Embryonic facial prominence (tissue), 1 donor: ENCODE results near the gene ZNF765.
"Not testable (repeated sequence)": the region's sequence is repeated elsewhere in the genome, so short reads cannot be mapped to it uniquely, and the experiment has no call there.

Experiments used
- DNase-seq: peaks from one replicate; pipeline ENCODE4 v3.0.0-alpha.2; 2016; ENCODE audit errors: extremely low spot score

The ZNF765 gene

DNA sequence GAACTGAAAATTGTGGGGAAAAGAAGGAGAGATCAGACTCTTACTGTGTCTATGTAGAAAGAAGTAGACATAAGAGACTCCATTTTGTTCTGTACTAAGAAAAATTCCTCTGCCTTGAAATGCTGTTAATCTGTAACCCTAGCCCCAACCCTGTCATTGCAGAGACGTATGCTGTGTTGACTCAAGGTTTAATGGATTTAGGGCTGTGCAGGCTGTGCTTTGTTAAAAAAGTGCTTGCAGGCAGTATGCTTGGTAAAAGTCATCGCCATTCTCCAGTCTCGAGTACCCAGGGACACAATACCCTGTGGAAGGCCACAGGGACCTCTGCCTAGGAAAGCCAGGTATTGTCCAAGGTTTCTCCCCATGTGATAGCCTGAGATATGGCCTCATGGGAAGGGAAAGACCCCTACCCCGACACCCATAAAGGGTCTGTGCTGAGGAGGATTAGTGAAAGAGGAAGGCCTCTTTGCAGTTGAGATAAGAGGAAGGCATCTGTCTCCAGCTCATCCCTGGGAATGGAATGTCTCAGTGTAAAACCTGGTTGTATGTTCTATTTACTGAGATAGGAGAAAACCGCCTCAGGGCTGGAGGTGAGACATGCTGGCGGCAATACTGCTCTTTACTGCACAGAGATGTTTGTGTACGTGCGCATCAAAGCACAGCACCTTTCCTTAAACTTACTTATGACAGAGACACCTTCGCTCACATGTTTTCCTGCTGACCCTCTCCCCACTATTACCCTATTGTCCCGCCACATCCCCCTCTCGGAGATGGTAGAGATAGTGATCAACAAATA is 25.8 kb downstream of the ZNF765 start:
- not testable (repeated sequence) for DNase-seq

GRCh38 chr19:53422551-53422950 is 27.6 kb downstream of the ZNF765 start:
- DNase-seq: no peak

DNA sequence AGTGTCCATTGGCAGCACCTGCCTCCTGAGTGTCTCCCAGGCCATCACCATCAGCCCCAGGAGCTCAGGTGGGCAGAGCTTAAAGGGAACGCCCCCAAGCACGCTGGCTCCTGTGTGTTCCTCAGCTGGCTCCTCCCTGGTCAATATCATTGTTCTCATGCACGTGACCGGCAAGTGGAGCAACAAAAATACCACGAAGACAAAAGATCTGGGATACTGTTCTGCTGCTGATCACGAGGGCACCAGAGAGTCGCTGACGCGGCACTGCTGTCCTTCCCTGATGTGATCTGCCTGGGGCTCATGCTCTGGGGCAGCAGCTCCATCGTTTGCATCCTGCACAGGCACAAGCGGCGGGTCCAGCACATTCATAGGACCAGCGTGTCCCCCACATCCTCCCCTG is 28.1 kb downstream of the ZNF765 start:
- DNase-seq: not testable (repeated sequence)

DNA sequence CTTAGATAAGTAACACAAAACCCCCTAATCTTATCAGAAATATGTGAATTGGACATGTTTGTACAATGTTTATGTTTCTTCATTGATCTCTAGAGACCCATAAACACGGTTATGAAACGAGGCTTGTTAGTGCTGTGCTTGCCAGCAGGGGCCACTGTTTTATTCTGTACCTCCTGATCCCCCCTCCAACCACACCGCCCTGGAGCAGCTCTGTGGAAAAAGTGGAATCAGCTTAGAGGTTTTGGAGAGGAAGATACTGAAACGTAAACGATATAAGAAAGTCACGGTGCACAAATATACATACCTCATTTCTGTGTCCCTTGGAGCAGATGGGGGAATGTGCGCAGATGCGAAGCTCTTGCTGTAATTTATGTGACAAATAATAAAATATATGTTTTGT is 28.7 kb downstream of the ZNF765 start:
- DNase-seq: not testable (repeated sequence)

GRCh38 chr19:53424968-53425597 is 30.1 kb downstream of the ZNF765 start:
- DNase-seq: peak; percentile 43

- DNase-seq: peak; percentile 84
Observed at GRCh38 chr19:53431399-53432087, 36.6 kb downstream of the ZNF765 start, which contains the start of gene ZNF761. TSS of gene ZNF761 (plus strand) at chr19:53431984. CDS start at chr19:53447269, 15,285 bp downstream.

GRCh38 chr19:53432088-53432661 is 37.2 kb downstream of the ZNF765 start:
- DNase-seq: no peak

DNA sequence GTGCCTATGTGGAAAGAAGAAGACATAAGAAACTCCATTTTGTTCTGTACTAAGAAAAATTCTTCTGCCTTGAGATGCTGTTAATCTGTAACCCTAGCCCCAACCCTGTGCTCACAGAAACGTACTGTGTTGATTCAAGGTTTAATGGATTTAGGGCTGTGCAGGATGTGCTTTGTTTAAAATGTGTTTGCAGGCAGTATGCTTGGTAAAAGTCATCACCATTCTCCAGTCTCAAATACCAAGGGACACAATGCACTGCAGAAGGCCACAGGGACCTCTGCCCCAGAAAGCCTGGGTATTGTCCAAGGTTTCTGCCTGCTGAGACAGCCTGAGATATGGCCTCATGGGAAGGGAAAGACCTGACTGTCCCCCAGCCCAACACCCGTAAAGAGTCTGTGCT is 48.9 kb downstream of the ZNF765 start:
- not testable (repeated sequence) for DNase-seq

- not testable (repeated sequence) for DNase-seq
Observed at GRCh38 chr19:53447196-53447595, 52.2 kb downstream of the ZNF765 start.

DNA sequence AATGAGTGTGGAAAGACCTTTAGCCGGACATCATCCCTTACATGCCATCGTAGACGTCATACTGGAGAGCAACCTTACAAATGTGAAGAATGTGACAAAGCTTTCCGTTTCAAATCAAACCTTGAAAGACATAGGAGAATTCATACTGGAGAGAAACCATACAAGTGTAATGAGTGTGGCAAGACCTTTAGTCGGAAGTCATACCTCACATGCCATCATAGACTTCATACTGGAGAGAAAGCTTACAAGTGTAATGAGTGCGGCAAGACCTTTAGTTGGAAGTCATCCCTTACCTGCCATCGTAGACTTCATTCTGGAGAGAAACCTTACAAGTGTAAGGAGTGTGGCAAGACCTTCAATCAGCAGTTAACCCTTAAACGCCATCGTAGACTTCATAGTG is 60.9 kb downstream of the ZNF765 start:
- DNase-seq: no peak

- not testable (repeated sequence) for DNase-seq
Observed at GRCh38 chr19:53460131-53460721, 65.3 kb downstream of the ZNF765 start.

GRCh38 chr19:53461866-53462265 is 66.9 kb downstream of the ZNF765 start:
- no peak for DNase-seq

DNA sequence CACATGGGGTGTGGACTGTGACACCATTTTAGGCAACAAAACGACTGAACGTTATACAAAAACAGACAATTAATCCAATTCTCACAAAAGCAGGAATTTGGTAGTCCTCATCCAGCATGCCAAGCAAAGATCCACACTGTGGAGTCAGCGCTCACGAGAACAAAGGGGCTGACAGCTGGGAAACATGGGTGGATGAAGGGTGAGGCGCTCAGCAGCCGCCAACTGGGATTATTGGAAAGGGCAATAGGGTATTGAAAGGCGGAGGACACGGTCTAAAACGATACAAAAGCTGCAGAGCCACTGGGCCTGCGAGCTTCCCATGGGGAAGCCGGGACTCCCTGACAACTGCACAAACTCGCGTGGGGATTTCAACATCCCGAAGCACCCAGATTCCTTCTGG is 67.9 kb downstream of the ZNF765 start:
- DNase-seq: no peak

GRCh38 chr19:53463263-53463662 is 68.3 kb downstream of the ZNF765 start:
- DNase-seq: no peak

DNA sequence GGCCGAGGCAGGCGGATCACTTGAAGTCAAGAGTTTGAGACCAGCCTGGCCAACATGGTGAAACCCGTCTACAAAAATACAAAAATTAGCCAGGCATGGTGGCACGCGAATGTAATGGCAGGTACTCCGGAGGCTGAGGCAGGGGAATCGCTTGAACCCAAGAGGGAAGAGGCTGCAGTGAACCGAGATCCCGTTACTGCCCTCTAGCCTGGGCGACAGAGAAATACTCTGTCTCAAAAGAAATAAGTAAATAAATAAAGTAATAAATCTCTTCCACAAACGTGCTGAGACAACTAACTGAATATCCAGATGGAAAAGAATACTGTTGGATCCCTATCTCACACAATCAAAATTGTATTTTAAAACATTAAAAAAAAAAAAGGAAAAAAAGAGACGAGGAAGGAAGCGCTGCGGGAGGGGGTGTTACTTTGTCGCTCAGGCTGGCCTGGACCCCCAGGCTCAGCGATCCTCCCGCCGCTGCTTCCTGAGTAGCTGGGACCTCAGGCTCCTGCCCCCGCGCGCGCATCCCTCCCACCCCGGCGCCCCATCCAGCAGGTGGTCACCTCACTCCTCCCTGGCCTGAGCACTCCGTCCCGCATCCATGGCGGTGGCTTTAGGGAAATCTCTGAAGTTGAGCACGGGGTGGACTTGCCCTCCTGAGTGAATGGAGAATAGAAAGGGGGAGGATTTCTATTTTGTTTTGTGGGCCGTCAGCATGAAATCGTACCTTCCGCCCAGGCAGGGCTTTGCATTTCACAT is 72.0 kb downstream of the ZNF765 start:
- no peak for DNase-seq

GRCh38 chr19:53467485-53468262 is 72.7 kb downstream of the ZNF765 start, which contains the start of gene ZNF813:
TSS of gene ZNF813 (plus strand) at chr19:53467733. CDS start at chr19:53483823, 16,090 bp downstream.
- DNase-seq: peak; percentile 58

GRCh38 chr19:53468628-53469027 is 73.7 kb downstream of the ZNF765 start:
- not testable (repeated sequence) for DNase-seq

GRCh38 chr19:53471916-53472315 is 77.0 kb downstream of the ZNF765 start:
- DNase-seq: no peak

DNA sequence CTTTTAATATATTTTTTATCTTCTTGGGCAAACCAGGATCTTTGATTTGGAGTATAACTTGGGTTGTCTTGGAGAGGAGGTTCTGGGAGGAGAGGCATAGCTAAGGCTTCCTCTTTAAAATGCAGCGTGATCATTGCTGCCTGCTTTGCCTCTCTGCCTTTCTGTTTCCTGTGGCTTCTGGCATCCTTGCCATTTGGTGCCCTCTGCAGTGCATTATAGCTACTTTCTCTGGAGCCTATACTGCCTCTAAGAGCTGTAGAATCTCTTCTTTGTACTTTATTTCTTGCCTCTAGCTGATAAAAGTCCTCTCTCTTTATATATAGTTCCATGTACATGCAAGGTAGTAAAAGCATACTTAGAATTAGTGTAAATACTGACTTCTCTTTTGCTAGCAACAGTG is 79.9 kb downstream of the ZNF765 start:
- not testable (repeated sequence) for DNase-seq

DNA sequence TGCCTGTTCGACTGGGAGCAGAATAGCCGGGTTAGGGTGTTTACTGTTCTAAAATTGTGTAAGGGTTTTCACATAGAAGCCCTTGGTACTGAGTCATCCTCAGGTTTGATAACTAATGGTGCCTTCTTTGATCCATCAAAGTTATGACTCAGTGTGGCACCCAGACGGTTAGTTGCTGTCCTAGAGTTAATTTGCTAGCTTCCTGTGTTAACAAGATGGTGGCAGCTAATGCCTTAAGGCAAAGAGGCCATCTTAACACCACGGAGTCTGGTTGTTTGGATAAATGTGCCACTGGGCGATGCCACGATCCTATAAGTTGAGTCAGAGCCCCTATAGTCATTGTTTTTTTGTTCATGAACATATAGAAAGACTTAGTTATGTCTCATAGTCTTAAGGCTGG is 80.5 kb downstream of the ZNF765 start:
- not testable (repeated sequence) for DNase-seq
